GM21360 (cell line): ENCODE measurements around the gene SEC14L1.
"Not testable (repeated sequence)": the region's sequence is repeated elsewhere in the genome, so short reads cannot be mapped to it uniquely, and the experiment has no call there.

ENCODE experiments used
- ATAC-seq: cut with Tn5 transposase; IDR thresholded peaks from one replicate; pipeline ENCODE4 v1.9.1; 2021; ENCODE audit warnings: mild to moderate bottlenecking, moderate library complexity; ENCODE audit not compliant: unreplicated experiment

Gene SEC14L1

GRCh38 chr17:77231076-77231871 is 90.5 kb downstream of the SEC14L1 start:
- ATAC-seq, result no peak

- no peak for ATAC-seq
Measured at GRCh38 chr17:77233127-77233526, 92.4 kb downstream of the SEC14L1 start.

GRCh38 chr17:77233635-77234334 is 93.0 kb downstream of the SEC14L1 start:
- no peak for ATAC-seq

- no peak for ATAC-seq
Measured at GRCh38 chr17:77234695-77235094, 93.9 kb downstream of the SEC14L1 start.

GRCh38 chr17:77235370-77235941 is 94.7 kb downstream of the SEC14L1 start:
- no peak for ATAC-seq

DNA sequence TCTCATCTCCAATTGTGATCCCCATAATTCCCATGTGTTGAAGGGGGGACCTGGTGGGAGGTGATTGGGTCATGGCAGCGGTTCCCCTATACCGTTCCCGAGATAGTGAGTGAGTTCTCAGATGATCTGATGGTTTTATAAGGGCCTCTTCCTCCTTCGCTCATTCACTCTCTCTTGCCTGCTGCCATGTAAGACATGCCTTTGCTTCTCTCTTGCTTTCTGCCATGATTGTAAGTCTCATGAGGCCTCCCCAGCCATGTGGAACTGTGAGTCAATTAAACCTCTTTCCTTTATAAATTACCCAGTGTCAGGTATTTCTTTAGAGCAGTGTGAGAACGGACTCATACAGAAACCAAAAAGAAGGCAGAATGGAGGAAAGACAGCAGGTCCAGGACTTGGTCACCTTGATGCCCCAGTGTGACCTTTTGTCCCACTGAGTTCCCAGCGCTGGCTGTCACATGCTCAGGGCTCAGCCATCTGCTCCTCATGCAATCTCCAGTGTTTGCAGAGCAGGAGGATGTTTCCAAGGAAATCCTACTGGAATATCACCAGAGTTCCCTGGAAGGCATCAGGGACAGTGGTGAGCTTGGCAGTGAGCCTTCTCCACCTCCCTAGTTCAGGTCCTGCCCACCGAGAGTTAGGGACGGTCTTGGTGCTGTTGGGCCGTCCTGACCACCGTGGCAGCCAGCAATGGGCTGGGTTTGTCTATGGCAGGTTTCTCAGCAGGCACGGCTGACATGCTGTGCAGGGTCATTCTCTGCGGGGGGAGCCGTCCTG is 96.7 kb downstream of the SEC14L1 start:
- ATAC-seq, result no peak

- no peak for ATAC-seq
Measured at GRCh38 chr17:77240976-77241375, 100.2 kb downstream of the SEC14L1 start.

DNA sequence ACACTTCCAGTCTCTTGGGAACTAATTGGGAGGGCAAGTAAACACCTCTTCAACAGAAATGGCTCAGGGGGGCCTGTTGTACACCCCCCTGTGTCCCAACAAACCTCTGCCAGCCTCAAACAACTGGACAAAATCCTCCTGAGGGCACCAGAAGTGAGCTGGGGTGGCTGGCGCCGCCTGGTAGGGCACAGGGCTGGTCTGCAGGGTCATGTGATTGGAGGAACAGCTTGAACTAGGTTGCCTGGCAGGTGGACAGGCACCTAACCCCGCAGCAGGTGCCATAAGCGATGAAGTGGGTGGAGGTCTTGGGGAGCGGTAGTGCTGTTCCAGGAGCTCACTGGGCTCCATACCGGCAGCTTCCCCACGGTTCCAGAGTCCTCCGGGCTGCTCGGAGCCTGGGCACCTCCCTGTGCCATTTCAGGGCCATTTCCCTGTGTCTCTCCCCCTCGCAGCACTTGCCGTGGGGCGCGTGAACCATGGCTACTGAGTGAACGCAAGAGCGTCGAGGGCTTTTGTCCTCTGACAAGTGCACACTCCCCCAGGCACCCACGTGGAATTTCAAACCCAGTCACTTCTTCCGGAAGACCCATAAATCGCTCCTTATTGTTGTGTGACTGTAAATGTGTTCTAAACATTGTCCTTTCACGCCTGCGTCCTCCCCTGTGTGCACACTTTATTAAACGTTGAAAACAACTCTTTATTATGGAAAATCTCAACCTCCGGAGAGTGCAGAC is 101.5 kb downstream of the SEC14L1 start:
- no peak for ATAC-seq

DNA sequence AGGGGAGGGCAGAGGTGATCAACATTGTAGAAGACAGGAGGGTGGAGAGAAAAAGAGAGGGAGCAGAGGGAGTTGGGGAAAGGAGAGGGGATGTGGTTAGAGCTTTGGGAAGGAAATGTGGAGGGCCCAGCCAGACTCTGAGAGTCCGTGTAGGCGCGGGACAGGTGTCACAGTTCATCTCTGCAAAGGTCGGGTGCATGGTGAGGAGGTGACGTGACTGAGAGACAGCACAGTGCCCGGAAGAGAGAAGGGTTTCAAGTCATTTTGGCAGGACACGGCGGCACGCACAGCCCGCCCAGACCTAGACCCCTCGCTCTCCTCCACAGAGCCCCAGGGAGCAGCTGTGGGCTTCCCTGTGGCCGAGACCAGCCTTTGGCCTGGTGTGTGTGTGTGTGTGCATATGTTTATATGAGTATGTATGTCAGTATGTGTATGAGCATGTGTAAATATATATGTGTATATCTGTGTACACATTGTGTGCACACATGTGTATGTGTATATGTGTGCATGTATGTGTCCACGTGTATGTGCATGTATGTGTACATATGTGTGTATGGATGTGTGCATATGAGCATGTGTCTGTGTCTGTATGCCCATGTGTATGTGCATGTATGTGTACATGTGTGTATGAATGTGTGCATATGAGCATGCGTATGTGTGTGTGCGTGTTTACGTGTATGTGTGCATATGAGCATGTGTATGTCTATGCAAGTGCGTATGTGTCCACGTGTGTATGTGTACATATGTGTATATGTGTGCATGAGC is 104.6 kb downstream of the SEC14L1 start:
- no peak for ATAC-seq

- ATAC-seq, result no peak
Measured at GRCh38 chr17:77246110-77247047, 105.6 kb downstream of the SEC14L1 start.

- no peak for ATAC-seq
Measured at GRCh38 chr17:77247048-77247541, 106.3 kb downstream of the SEC14L1 start.

DNA sequence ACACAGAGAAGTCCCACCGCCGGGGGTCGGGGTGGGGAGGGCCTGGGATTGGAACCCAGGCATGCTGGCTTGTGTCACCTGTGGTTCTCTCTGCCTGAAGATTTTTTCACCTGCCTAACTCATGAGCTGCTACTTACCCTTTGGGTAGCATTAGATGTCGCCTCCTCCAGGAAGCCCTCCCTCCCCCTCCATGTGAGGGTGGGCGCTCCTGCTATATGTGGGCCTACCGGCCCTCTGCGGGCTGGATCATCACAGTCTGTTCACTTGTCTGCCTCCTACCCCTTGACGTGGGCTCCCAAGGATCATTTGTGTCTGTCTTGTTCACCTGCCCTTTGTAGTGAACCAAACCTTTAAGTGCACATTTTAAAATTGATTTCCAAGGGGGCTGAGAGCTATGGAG is 106.8 kb downstream of the SEC14L1 start:
- ATAC-seq, result no peak

GRCh38 chr17:77248216-77249114 is 107.7 kb downstream of the SEC14L1 start:
- no peak for ATAC-seq

DNA sequence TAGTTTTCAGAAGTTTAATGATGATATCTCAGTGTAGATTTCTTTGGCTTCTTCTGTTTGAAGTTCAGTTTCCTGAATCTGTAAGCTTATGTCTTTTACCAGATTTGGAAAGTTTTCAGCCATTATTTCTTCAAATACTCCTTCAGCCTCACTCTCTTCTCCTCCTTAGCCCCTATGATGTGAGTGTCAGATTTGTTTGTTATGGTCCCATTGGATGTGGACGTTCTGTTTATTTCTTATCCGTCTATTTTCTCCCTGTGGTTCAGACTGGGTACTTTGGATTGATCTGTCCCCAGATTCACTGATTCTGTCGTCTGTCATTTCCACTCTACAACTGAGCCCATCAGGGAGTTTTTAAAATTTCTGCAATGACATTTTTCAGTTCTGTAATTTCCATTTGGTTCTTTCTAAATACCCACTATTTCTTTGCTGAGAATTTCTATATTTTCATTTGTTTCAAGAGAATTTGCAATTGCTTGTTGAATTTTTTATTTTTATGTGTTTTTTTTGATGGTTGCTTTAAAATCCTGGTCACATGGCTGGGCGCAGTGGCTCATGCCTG is 110.9 kb downstream of the SEC14L1 start:
- ATAC-seq, result no peak

DNA sequence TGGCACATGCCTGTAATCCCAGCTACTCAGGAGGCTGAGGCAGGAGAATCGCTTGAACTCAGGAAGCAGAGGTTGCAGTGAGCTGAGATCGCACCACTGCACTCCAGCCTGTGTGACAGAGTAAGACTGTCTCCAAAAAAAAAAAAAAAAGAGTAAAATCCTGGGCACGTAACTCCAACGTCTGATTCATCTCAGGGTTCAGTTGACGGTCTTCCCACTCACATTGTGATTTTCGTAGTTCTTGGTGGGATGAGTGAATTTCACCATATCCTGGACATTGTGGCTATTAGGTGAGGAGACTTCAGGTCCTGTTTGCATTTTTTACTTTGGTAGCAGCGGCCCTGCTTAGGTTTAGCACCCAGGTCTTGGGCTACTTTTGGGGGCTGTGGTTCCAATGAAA is 111.5 kb downstream of the SEC14L1 start:
- not testable (repeated sequence) for ATAC-seq

GRCh38 chr17:77253611-77254051 is 112.9 kb downstream of the SEC14L1 start:
- no peak for ATAC-seq
